HG02642 (cell line): ENCODE data around the gene ADSS1.

Experiments used
- ATAC-seq: cut with Tn5 transposase; IDR thresholded peaks from one replicate; pipeline ENCODE4 v1.9.1; 2021; ENCODE audit warnings: mild to moderate bottlenecking; ENCODE audit not compliant: unreplicated experiment, poor library complexity

ADSS1 gene

GRCh38 chr14:104697892-104698583, 26.0 kb upstream of the ADSS1 start:
- ATAC-seq, result no peak

GRCh38 chr14:104698688-104699425, 25.2 kb upstream of the ADSS1 start:
- ATAC-seq, result no peak

- no peak for ATAC-seq
Measured at GRCh38 chr14:104699426-104699748, 24.6 kb upstream of the ADSS1 start.

- ATAC-seq, result no peak
Measured at GRCh38 chr14:104700225-104700651, 23.8 kb upstream of the ADSS1 start.

GRCh38 chr14:104700747-104701217, 23.2 kb upstream of the ADSS1 start:
- ATAC-seq, result no peak

- ATAC-seq, result no peak
Measured at GRCh38 chr14:104701383-104702076, 22.5 kb upstream of the ADSS1 start.

DNA sequence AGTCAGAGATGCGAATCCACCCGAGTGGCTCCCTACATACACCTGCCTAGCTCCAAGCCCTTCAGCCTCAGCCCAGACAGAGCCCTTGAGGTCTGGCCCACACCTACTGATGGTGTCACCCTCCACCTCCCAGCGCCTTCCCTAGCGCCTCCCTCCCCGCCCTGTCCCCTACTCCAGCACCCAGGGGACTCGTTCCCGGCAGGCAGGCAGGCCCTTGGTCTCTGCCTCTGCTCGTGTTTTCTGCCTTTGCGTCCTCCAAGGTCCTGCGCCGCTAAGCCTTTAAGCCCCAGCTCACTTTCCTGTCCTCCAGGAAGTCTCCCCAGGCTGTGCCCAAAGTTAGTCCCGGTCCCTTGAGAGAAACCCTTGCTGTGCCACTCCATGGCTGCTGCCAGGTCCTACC, 21.9 kb upstream of the ADSS1 start:
- ATAC-seq, result no peak

DNA sequence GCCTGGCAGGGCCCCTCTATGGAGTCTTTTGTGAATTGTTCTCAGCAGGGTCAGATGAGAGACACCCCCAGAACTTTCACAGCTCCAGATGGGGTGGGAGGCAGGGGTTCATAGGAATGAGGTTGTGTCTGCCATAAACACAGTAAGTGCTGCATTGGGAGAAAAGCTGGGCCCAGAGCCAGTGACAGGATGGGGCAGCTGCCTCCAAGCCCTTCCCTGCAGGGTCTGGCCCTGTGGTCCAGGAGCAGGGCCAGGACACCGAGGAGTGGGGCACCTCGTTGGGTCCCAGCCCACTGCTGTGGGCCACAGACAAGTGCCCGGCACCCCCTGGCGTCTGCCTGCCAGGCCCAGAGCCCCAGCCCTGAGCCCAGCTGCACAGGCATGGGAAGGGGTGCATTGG, 21.4 kb upstream of the ADSS1 start:
- no peak for ATAC-seq

- ATAC-seq, result no peak
Measured at GRCh38 chr14:104703269-104703668, 20.8 kb upstream of the ADSS1 start.

DNA sequence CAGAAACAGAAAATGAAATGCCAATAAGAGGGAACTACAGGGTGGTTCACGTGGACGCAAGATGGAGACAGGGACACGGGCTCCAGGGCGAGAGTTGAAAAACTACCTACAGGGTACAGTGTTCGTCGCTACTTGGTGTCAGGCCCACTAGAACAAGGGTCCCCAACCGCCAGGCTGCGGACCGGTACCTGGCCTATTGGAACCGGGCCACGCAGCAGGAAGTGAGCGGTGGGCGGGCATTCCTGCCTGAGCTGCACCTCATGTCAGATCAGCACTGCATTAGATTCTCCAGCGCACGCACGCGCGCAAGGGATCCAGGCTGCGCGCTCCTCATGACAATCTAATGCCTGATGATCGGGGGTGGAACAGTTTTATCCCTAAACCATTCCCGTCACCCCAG, 19.8 kb upstream of the ADSS1 start:
- no peak for ATAC-seq

GRCh38 chr14:104705340-104706047, 18.5 kb upstream of the ADSS1 start:
- no peak for ATAC-seq

- no peak for ATAC-seq
Measured at GRCh38 chr14:104706733-104707607, 17.1 kb upstream of the ADSS1 start.

- no peak for ATAC-seq
Measured at GRCh38 chr14:104707608-104708595, 16.1 kb upstream of the ADSS1 start.

- peak; percentile 57 for ATAC-seq
Measured at GRCh38 chr14:104708606-104709268, 15.3 kb upstream of the ADSS1 start.

DNA sequence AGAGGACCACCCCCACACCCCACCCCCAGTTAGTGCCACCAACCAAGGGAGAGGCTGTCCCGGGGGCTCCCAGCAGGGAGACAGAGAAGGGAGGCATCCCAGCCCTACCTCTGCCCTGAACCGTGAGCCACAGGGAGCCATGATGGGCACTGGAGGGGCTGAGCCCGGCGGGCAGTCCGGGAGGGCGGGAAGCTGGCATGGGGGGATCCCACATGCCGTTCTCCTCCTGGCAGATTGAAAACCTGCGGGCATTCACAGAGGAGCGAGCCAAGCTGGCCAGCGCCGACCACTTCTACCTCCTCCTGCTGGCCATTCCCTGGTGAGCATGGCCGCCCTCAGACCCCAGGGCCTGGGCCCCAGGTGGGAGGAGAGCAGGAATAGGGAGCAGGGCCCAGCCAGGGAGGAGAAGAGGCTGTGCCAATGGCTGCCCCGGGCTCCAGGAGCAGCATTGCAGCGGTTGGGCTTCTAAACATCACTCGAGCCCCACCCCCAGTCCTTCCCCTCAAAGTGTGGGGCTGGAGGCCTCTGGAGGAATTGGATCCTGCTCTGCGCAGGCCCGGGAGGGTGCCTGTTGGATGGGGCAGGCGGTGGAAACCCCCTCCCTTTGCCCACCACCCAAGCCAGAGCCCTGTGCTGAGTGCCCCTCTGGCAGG, 14.5 kb upstream of the ADSS1 start:
- ATAC-seq, result no peak

GRCh38 chr14:104710071-104710735, 13.8 kb upstream of the ADSS1 start:
- ATAC-seq, result no peak
